GM12873 (cell line): ENCODE results near the gene MYL11.

Experiments
- CTCF ChIP-seq: IDR thresholded peaks from 2 replicates; pipeline ENCODE4 v1.5.1; 2012; ENCODE audit warnings: low read depth, mild to moderate bottlenecking, moderate library complexity, low read length, control low read depth; ENCODE audit not compliant: insufficient read depth; ENCODE audit errors: missing control alignments

Gene MYL11

GRCh38 chr16:30413112-30413806 lies 38.7 kb downstream of the MYL11 start:
- no peak for TF ChIP-seq CTCF

GRCh38 chr16:30414159-30414558 lies 39.6 kb downstream of the MYL11 start:
- TF ChIP-seq CTCF, result no peak

GRCh38 chr16:30416047-30416603 lies 41.5 kb downstream of the MYL11 start:
- TF ChIP-seq CTCF, result no peak

GRCh38 chr16:30416624-30417528 lies 42.3 kb downstream of the MYL11 start:
- TF ChIP-seq CTCF, result no peak

GRCh38 chr16:30417529-30418349 lies 43.1 kb downstream of the MYL11 start:
- TF ChIP-seq CTCF, result no peak

GRCh38 chr16:30418350-30419181 lies 44.0 kb downstream of the MYL11 start:
- TF ChIP-seq CTCF, result no peak
